ENCODE results near the gene ADIRF. TPM values are rescaled to one million over a fixed set of nuclear protein-coding genes. Genes with fewer than 3 reads are reported as not detected.

The ADIRF gene
- total and polyA plus RNA-seq, 9 of the 15 experiments (the other 6 are each of a cell fraction or from before 2014, with no cell fraction given), result 0.08 TPM; not detected in 8

DNA sequence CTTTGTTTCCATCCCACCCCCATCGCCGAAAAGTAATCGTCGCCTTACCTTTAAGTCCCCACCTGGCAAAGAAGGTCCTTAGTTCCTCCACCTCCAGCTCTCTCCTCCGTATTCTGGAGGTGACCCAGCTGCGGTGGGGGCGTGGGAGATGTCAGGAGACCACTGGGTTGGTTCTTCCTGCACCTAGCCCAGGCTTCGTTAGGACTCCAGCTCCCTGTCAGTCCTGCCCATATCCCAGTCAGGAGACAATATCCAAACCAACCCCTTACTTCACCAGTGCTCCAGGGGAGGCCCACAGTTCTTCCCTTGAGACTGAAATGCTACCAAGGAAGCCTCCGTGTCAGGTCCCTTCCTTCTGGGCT, 693 bp downstream of the ADIRF start:
- in situ Hi-C loops (cut with MboI), result no loop called here

More for the DNA sequence above, 693 bp downstream of the ADIRF start:
- no peak for TF ChIP-seq ZNF121 (CRISPR knock-in tag; conservative IDR thresholded peaks at IDR 0.05)
- TF ChIP-seq SP1 (CRISPR knock-in tag; IDR thresholded peaks at IDR 0.05), result no peak
- TF ChIP-seq ZNF274 (IDR thresholded peaks at IDR 0.05; ENCODE audit: borderline replicate concordance, low read depth, low read length), result no peak
- TF ChIP-seq ARID2 (IDR thresholded peaks at IDR 0.05), result no peak
- no peak for TF ChIP-seq TCF7L2 (IDR thresholded peaks at IDR 0.05; ENCODE audit: low read depth, low read length)
- TF ChIP-seq DNMT1 (IDR thresholded peaks at IDR 0.05), result no peak
- TF ChIP-seq NRF1 (conservative IDR thresholded peaks at IDR 0.05 in 1 of 2, IDR thresholded peaks at IDR 0.05 in 1 of 2), result no peak
- TF ChIP-seq, protein P1, sequence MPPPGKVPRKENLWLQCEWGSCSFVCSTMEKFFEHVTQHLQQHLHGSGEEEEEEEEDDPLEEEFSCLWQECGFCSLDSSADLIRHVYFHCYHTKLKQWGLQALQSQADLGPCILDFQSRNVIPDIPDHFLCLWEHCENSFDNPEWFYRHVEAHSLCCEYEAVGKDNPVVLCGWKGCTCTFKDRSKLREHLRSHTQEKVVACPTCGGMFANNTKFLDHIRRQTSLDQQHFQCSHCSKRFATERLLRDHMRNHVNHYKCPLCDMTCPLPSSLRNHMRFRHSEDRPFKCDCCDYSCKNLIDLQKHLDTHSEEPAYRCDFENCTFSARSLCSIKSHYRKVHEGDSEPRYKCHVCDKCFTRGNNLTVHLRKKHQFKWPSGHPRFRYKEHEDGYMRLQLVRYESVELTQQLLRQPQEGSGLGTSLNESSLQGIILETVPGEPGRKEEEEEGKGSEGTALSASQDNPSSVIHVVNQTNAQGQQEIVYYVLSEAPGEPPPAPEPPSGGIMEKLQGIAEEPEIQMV (tag; conservative IDR thresholded peaks at IDR 0.05; ENCODE audit: low read depth), result no peak
- TF ChIP-seq, protein P2, sequence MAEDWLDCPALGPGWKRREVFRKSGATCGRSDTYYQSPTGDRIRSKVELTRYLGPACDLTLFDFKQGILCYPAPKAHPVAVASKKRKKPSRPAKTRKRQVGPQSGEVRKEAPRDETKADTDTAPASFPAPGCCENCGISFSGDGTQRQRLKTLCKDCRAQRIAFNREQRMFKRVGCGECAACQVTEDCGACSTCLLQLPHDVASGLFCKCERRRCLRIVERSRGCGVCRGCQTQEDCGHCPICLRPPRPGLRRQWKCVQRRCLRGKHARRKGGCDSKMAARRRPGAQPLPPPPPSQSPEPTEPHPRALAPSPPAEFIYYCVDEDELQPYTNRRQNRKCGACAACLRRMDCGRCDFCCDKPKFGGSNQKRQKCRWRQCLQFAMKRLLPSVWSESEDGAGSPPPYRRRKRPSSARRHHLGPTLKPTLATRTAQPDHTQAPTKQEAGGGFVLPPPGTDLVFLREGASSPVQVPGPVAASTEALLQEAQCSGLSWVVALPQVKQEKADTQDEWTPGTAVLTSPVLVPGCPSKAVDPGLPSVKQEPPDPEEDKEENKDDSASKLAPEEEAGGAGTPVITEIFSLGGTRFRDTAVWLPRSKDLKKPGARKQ (CRISPR knock-in tag; IDR thresholded peaks at IDR 0.05), result no peak
- TF ChIP-seq EHMT2 (IDR thresholded peaks at IDR 0.05), result no peak
- TF ChIP-seq ZNF212 (CRISPR knock-in tag; IDR thresholded peaks at IDR 0.05), result no peak
- no peak for TF ChIP-seq BRD9 (IDR thresholded peaks at IDR 0.05; ENCODE audit: low read depth, partially characterized antibody)
- no peak for TF ChIP-seq RB1 (IDR thresholded peaks at IDR 0.05; ENCODE audit: low read depth)
- TF ChIP-seq TCF3 (CRISPR knock-in tag; IDR thresholded peaks at IDR 0.05), result no peak
- no peak for TF ChIP-seq XRCC5 (IDR thresholded peaks at IDR 0.05; ENCODE audit: low read depth, low read length)
- no peaks in the 10 kb centered on the region for H3K9me3 ChIP-seq (replicated peaks; ENCODE audit: control insufficient read depth, insufficient read depth, low read depth, low read length)
- FAIRE-seq (no peak), DNase-seq (ENCODE audit: extremely low read depth in 1 of 4, low spot score in 3 of 4) (no peak), ATAC-seq (no peak)
- H3K79me2 ChIP-seq (ENCODE audit: control insufficient read depth, insufficient read depth, low read length), result no peaks in the 10 kb centered on the region
- no peak overlapping the region; a peak in 1 of 4 replicates for H3K9ac ChIP-seq (ENCODE audit: insufficient read depth in 1 of 2, low read depth in 2 of 2, low read length in 2 of 2)
- no peak overlapping the region for H3K4me3 ChIP-seq
- no peaks in the 10 kb centered on the region for H4K20me1 ChIP-seq (replicated peaks; ENCODE audit: control insufficient read depth, insufficient read depth, low read length)
- ChIA-PET CTCF (ENCODE audit: low intra/inter-chr PET ratio) (no interaction called here), POLR2A (interaction anchor here (0.5 to 2.0 kb wide), 3 partner anchors 12 to 105 kb away, joined by 3 to 4 read pairs (median 3); no protein-coding TSS in a partner anchor)
- H2AFZ ChIP-seq (ENCODE audit: low read depth, low read length), result no peak overlapping the region
- peaks cover 9 to 27% of the 10 kb centered on the region in 2 experiments; a peak in 4 of 5 replicates for H3K4me1 ChIP-seq (replicated peaks in 1 of 2; ENCODE audit: control insufficient read depth in 2 of 2, insufficient read depth in 2 of 2, low read length in 2 of 2)
- WGBS (ENCODE audit: insufficient coverage, low coverage, missing lambda C conversion rate), result 52% methylated on average over 6 of the region's 9 CpGs
- no TSS peak for BruUV-seq (replicated peaks)
- H3K9me1 ChIP-seq (ENCODE audit: control insufficient read depth, insufficient read depth, low read length), result no peaks in the 10 kb centered on the region
- intact Hi-C loops (cut with micrococcal nuclease), result no loop called here
- H3K4me2 ChIP-seq (ENCODE audit: insufficient read depth, low read length), result no peak overlapping the region
- no peak overlapping the region for H3K27ac ChIP-seq (ENCODE audit: extremely low read depth, low read depth, low read length)
- H3K36me3 ChIP-seq (ENCODE audit: control insufficient read depth, insufficient read depth, low read length), result no peaks in the 10 kb centered on the region
- no peaks in the 10 kb centered on the region for H3K27me3 ChIP-seq (ENCODE audit: control insufficient read depth in 2 of 2, insufficient read depth in 2 of 2, low read length in 2 of 2)

Data from K562 (cell line).